Colonic mucosa (tissue), 4 donors: ENCODE results near the gene RAD51AP2. TPM values are rescaled to one million over a fixed set of nuclear protein-coding genes. Genes with fewer than 3 reads are reported as not detected.

Experiments
- DNase-seq: peaks from one replicate; pipeline ENCODE4 v3.0.0-alpha.2; 2020
- H3K27ac ChIP-seq: fragments of 200-600 bp; one replicate; pipeline ENCODE4 v1.8.0; 2021
- H3K27me3 ChIP-seq: fragments of 200-600 bp; one replicate; pipeline ENCODE4 v1.8.0; 2021
- H3K36me3 ChIP-seq: fragments of 200-600 bp; one replicate; pipeline ENCODE4 v1.8.0; 2021
- H3K4me1 ChIP-seq: fragments of 200-600 bp; one replicate; pipeline ENCODE4 v1.8.0; 2021; ENCODE audit warnings: mild to moderate bottlenecking
- H3K4me3 ChIP-seq: fragments of 200-600 bp; one replicate; pipeline ENCODE4 v1.8.0; 2021
- H3K9ac ChIP-seq, 2 donors: one replicate each; pipeline ENCODE4 v1.7.0; 2013; ENCODE audit warnings: control low read depth in 2 of 2, low read depth in 2 of 2, low read length in 2 of 2
- H3K9me3 ChIP-seq: fragments of 200-600 bp; one replicate; pipeline ENCODE4 v1.8.0; 2021
- CTCF ChIP-seq: fragments of 200-600 bp; IDR thresholded peaks from one replicate; pipeline ENCODE4 v1.8.0; 2022; ENCODE audit warnings: antibody characterized with exemption, mild to moderate bottlenecking
- intact Hi-C: fragments of 100-400 bp; cut with DNase I; formaldehyde crosslinking; loops from one replicate; pipeline ENCODE4 v1.14.1; 2022
- total RNA-seq, 2 donors: library from RNA; stranded (reverse); fragmentation: NEBNext Ultra II Directional in 1 of 2; extraction: Animal tissue kit (Norgen Biotek cat#: 25700) in 1 of 2; gene quantifications; one replicate each; pipeline ENCODE4 v1.2.1, GENCODE V29; 2021
- donor health status: healthy.
- donor health status: DM: no; HTN: no; CAD: no.
- donor health status: DM: no; HTN: no; CAD: no.

Gene RAD51AP2
- total RNA-seq, 2 donors from 2014 or later, result 0.11 to 0.12 TPM

- peak within 1 kb of the TSS; percentile 81 to 89 for H3K9ac ChIP-seq
- intact Hi-C loops, result no loop called here
- H3K27ac ChIP-seq, result peak within 1 kb of the TSS; percentile 83
- peak; percentile 86 for DNase-seq
- no peak for TF ChIP-seq CTCF
- H3K27me3 ChIP-seq, result no peaks in the 10 kb centered on the region
- H3K4me1 ChIP-seq, result no peaks in the 10 kb centered on the region
- no peaks in the 10 kb centered on the region for H3K36me3 ChIP-seq
- peak within 1 kb of the TSS; percentile 49 for H3K4me3 ChIP-seq
- no peaks in the 10 kb centered on the region for H3K9me3 ChIP-seq
Observed at GRCh38 chr2:17540093-17540812, 22.0 kb upstream of the RAD51AP2 start, which contains the start of gene VSNL1. VSNL1 (plus strand) TSS chr2:17540696; CDS start chr2:17592075, 51,379 bp downstream.

GRCh38 chr2:17539611-17540092 is 21.4 kb upstream of the RAD51AP2 start:
- H3K4me1 ChIP-seq, result no peaks in the 10 kb centered on the region
- TF ChIP-seq CTCF, result no peak
- H3K27me3 ChIP-seq, result no peaks in the 10 kb centered on the region
- H3K9ac ChIP-seq, result peak overlapping the region; percentile 81 to 89
- intact Hi-C loops, result no loop called here
- no peaks in the 10 kb centered on the region for H3K9me3 ChIP-seq
- H3K4me3 ChIP-seq, result peak overlapping the region; percentile 49
- DNase-seq, result peak; percentile 79
- H3K27ac ChIP-seq, result peak overlapping the region; percentile 83
- no peaks in the 10 kb centered on the region for H3K36me3 ChIP-seq

- Histone ChIP-seq H3K4me3 (peak overlapping the region; percentile 49), H3K9me3 (no peaks in the 10 kb centered on the region), H3K4me1 (no peaks in the 10 kb centered on the region), H3K36me3 (no peaks in the 10 kb centered on the region), H3K27ac (peak overlapping the region; percentile 83), H3K27me3 (no peaks in the 10 kb centered on the region), H3K9ac (peak overlapping the region; percentile 37 to 89)
- TF ChIP-seq CTCF, result no peak
- DNase-seq, result peak; percentile 75
- intact Hi-C loops, result no loop called here
Observed at GRCh38 chr2:17538844-17539554, 20.8 kb upstream of the RAD51AP2 start.

GRCh38 chr2:17538022-17538843 is 20.0 kb upstream of the RAD51AP2 start:
- Histone ChIP-seq H3K9me3 (no peaks in the 10 kb centered on the region), H3K27me3 (no peaks in the 10 kb centered on the region), H3K9ac (peak overlapping the region; percentile 37 to 89), H3K36me3 (no peaks in the 10 kb centered on the region), H3K4me1 (no peaks in the 10 kb centered on the region), H3K27ac (peak overlapping the region; percentile 83), H3K4me3 (peak overlapping the region; percentile 49)
- peak; percentile 44 for DNase-seq
- intact Hi-C loops, result no loop called here
- TF ChIP-seq CTCF, result no peak

- intact Hi-C loops, result no loop called here
- TF ChIP-seq CTCF, result no peak
- H3K36me3 ChIP-seq, result no peaks in the 10 kb centered on the region
Observed at GRCh38 chr2:17536416-17536815, 18.2 kb upstream of the RAD51AP2 start.

More at GRCh38 chr2:17536416-17536815, 18.2 kb upstream of the RAD51AP2 start:
- Histone ChIP-seq H3K27ac (no peak overlapping the region), H3K9me3 (no peaks in the 10 kb centered on the region), H3K9ac (no peak overlapping the region), H3K4me1 (no peaks in the 10 kb centered on the region), H3K4me3 (no peak overlapping the region), H3K27me3 (no peaks in the 10 kb centered on the region)
- DNase-seq, result no peak
